HG03520 (cell line): ENCODE measurements around the gene POLQ.
"Not testable (repeated sequence)": the region's sequence is repeated elsewhere in the genome, so short reads cannot be mapped to it uniquely, and the experiment has no call there.

Experiments
- ATAC-seq: cut with Tn5 transposase; IDR thresholded peaks from one replicate; pipeline ENCODE4 v1.9.1; 2021; ENCODE audit warnings: mild to moderate bottlenecking, moderate library complexity; ENCODE audit not compliant: unreplicated experiment

The POLQ gene

DNA sequence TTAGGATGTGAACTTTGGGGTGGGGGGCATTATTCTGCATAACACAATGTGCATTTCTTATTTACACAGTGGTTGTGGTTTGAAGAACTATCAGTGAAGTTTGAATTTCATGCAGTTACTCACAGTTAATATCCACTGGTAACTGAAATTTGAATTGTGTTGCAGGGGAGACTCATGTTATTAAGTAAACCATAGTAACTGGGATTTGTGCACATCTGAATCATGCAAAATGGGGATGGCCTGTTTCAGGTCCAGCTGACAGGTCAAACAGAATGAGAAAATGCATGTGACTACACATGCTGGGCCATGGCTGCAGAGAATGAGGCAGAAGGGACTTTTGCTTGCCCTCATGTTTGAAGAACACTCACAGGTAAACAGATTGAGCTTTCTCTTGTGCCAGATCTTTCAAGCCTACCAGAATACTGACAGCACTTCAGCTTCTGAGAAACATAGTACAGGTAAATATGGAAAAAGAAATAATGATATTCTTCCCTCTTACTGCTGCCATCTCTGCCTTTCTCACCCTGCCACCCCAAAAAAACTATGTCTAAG is 115.0 kb downstream of the POLQ start:
- ATAC-seq: no peak

DNA sequence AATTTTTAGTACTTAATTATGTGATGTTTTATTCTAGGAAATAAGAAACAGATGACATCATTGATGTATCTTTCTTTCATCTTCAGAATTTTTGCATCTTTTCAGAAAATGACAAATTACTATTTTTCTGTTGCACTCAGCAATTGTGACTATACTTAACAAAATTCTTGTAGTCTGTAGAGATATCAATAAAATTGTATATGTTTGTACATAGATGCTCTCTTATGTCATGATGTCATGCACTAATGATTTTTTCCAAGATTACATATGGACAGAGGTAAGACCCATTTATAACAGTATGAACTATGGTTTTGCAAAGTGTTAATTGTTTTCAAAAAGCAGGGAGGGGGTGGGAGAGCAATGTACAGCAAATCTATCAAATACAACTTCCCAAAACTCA is 121.2 kb downstream of the POLQ start:
- no peak for ATAC-seq

DNA sequence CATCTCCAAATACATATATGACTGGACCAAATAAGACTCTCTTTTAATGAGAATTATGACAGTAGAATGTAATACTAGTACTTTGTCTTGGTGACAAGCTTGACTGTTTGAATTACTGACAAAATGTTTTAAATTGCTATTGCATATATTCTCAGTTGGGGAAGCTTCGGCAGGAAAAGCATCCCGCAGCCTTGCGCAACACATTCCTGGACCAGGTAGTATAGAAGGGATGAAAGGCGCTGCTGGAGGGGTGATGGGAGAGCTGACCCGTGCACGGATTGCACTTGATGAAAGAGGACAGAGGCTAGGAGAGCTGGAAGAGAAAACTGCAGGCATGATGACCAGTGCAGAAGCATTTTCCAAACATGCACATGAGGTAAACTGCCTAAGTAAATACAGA is 127.6 kb downstream of the POLQ start:
- no peak for ATAC-seq

DNA sequence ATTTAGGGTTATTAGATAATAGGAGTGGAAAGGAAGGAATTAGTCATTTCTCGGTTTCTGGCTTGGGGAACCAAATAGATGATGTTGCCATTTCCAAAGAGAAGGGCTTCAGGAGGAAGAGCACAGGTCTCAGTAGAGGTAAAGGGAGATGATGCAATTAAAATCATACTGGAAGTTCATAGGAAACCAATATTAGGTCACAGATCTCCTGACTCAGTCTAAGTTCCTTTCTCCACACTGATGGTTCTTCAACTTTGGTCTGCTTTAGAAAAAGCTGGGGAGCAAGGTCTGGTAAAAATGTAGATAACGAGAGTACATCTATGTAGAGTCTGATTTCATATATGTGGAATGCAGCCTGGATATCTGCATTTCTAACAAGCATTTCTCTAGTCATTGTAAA is 130.9 kb downstream of the POLQ start:
- no peak for ATAC-seq

DNA sequence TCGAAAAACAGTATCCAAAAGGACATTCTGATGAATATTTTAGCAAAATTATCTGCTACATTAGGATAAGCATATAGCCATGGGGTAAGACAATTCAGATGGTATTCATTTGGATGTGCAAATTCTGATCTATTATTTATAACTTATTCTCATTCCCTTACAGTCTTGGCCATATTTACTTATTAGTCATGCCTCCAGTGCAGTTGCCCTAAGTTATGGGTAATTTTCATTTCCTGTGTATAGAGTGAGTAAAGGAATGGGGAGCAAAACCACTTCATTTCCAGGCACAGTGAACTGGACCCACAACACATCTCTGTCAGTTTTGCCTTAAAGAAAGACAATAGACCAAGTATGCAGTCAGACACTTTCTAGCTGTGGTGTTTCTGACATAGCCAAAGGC is 134.3 kb downstream of the POLQ start:
- no peak for ATAC-seq

DNA sequence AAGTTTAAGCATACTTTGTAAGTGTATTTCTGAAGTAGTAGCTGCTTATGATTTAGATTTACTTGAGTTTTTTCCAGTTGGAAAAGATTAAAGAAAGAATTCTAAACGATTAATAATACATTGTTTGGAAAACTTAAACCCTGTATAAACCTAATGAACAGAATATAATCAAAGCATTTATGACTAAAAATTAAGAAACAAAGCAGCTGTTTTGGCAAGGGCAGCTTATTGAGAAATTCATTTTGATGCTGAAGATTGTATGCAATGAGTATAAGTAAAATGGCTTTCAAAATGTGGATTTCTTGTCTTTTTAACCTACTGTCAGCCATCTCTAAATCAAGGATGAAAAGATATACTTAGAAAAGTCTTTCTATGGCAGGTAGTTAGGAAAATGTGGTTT is 140.2 kb downstream of the POLQ start:
- ATAC-seq: no peak

DNA sequence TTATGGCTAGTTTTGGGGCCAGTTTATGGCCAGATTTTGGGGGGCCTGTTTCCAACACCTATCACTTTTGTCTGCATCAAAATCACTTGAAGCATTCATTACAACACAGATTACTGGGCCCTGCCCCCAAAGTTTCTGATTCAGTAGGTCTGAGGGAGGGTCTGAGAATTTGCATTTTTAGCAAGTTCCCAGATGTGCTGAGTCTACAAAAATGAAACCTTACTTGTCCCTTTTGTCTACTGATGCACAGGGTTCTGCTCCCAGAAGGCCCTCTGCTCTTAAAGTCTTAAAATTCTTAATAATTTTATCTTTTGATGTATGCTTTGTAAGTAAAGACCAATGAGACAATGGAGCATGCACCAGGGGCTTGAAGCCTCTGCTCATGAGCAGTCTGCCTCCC is 146.0 kb downstream of the POLQ start:
- no peak for ATAC-seq

DNA sequence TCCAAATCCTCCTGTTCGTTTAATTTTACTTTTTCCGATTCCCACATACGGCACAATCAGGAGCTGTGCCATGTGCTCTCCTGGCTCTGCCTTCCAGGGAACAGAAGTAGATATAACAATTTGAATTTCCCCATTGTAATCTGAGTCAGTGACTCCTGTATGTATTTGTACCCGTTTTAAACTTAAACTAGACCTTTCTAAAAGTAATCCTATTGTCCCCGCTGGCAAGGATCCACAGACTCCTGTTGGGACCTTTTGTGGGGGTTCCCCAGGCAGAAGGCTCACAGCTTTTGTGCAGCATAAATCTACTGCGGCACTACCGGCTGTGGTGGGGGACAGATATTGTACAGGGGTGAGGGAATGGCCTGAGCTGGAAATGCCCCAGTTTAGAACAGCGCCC is 147.7 kb downstream of the POLQ start:
- not testable (repeated sequence) for ATAC-seq

DNA sequence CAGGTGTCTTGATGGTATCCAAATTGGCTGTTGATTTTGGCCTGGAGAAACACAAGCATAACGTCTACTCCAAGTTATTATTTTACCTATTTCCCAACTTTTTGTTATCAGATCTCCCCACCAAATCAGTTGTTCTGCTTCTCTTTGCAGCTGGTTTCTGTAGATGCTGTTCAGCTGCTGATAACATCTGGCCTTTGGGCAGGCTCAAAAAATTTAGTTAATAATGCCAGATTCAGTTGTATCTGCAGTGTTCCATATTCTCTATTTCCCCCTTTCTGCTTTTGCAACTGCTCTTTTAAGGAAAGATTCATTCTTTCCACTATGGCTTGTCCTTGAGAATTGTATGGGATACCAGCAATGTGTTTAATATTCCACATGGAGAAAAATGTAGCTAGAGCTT is 149.8 kb downstream of the POLQ start:
- ATAC-seq: not testable (repeated sequence)

DNA sequence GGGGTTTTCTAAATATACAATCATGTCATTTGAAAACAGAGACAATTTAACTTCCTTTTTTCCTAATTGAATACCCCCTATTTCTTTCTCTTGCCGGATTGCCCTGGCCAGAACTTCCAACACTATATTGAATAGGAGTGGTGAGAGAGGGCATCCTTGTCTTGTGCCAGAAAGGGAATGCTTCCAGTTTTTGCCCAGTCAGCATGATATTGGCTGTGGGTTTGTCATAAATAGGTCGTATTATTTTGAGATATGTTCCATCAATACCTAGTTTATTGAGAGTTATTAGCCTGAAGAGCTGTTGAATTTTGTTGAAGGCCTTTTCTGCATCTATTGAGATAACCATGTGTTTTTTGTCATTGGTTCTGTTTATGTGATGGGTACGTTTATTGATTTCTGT is 157.5 kb downstream of the POLQ start:
- ATAC-seq: not testable (repeated sequence)
